Panc1 (cell line): ENCODE results near the gene LCOR. TPM values are rescaled to one million over a fixed set of nuclear protein-coding genes. Genes with fewer than 3 reads are reported as not detected.

Experiments used
- ATAC-seq: fragments of 200-7000 bp; cut with Tn5 transposase; 2 replicates; pipeline ENCODE4 v1.9.1; 2020; ENCODE audit warnings: mild to moderate bottlenecking, moderate library complexity
- BruUV-seq: library from RNA; stranded (reverse); fragments of 400-500 nt; replicated peaks from 2 replicates; lab custom pipeline; 2021; lab: Mats Ljungman, UMichigan
- CTCF ChIA-PET: fragments of 300-600 bp; sonication (Branson Sonifier 250); formaldehyde crosslinking; loops from one replicate; lab custom pipeline; 2022; ENCODE audit warnings: antibody characterized with exemption; lab: Charles Lee
- POLR2A ChIA-PET: fragments of 300-600 bp; sonication (Branson Sonifier 250); formaldehyde crosslinking; loops from one replicate; lab custom pipeline; 2022; ENCODE audit warnings: antibody characterized with exemption; lab: Charles Lee
- DNase-seq: peaks from one replicate; pipeline ENCODE4 v3.0.0-alpha.2; 2010; ENCODE audit warnings: low read depth, low spot score
- H3K27ac ChIP-seq: 2 replicates; pipeline ENCODE4 v1.5.1; 2011; ENCODE audit warnings: mild to moderate bottlenecking, low read length, inconsistent platforms
- H3K27me3 ChIP-seq: fragments of 200-500 bp; sonication (Bioruptor generic); 2 replicates; pipeline ENCODE4 v1.6.0; 2014; ENCODE audit warnings: low read length, inconsistent platforms; ENCODE audit not compliant: control insufficient read depth, insufficient read depth
- H3K36me3 ChIP-seq: fragments of 200-500 bp; sonication (Bioruptor generic); 2 replicates; pipeline ENCODE4 v1.5.1; 2014; ENCODE audit warnings: inconsistent platforms, mild to moderate bottlenecking, low read length, moderate library complexity; ENCODE audit not compliant: control insufficient read depth, insufficient read depth
- H3K4me1 ChIP-seq: 2 replicates; pipeline ENCODE4 v1.5.1; 2011; ENCODE audit warnings: inconsistent platforms, mild to moderate bottlenecking, low read length, moderate library complexity; ENCODE audit not compliant: control insufficient read depth, insufficient read depth
- H3K4me3 ChIP-seq, 2 experiments: 2 replicates each; pipeline ENCODE4 v1.5.1; 2011 to 2012; ENCODE audit warnings: low read depth in 2 of 2, low read length in 2 of 2, mild to moderate bottlenecking in 2 of 2, inconsistent platforms in 1 of 2, moderate library complexity in 1 of 2
- H3K9me3 ChIP-seq: fragments of 200-500 bp; sonication (Bioruptor generic); 2 replicates; pipeline ENCODE4 v1.5.1; 2014; ENCODE audit warnings: low read depth, mild to moderate bottlenecking, inconsistent platforms, low read length, moderate library complexity; ENCODE audit not compliant: control insufficient read depth, insufficient read depth
- CTCF ChIP-seq: fragments of 450-650 bp; IDR thresholded peaks from 2 replicates; pipeline ENCODE4 v1.5.1; 2017; ENCODE audit warnings: mild to moderate bottlenecking
- POLR2AphosphoS5 ChIP-seq: IDR thresholded peaks from 2 replicates; pipeline ENCODE4 v1.6.1; 2012; ENCODE audit warnings: mild to moderate bottlenecking, low read depth, low read length, moderate library complexity
- REST ChIP-seq, 2 experiments: IDR thresholded peaks; 2 replicates each; pipeline ENCODE4 v1.6.1; 2011 to 2012; ENCODE audit warnings: low read depth in 2 of 2, control low read depth in 1 of 2, low read length in 1 of 2, mild to moderate bottlenecking in 1 of 2, moderate library complexity in 1 of 2; ENCODE audit not compliant: insufficient read depth in 1 of 2
- SIN3A ChIP-seq: IDR thresholded peaks from 2 replicates; pipeline ENCODE4 v1.6.1; 2012; ENCODE audit warnings: low read depth, mild to moderate bottlenecking, low read length, moderate library complexity, borderline replicate concordance; ENCODE audit not compliant: insufficient read depth
- TCF7L2 ChIP-seq: IDR thresholded peaks from 2 replicates; pipeline ENCODE4 v1.6.1; 2011; ENCODE audit warnings: mild to moderate bottlenecking, low read depth, low read length, inconsistent platforms
- in situ Hi-C: cut with HindIII; loops from 2 replicates; pipeline ENCODE4 v1.10.0; 2016; ENCODE audit warnings: low sequenced_read_pairs, low pct_unique_long_range_greater_than_20kb
- intact Hi-C: fragments of 100-400 bp; cut with micrococcal nuclease; formaldehyde crosslinking; loops from one replicate; pipeline ENCODE4 v1.10.0; 2022; ENCODE audit not compliant: unreplicated experiment
- total RNA-seq: library from RNA; stranded (reverse); gene quantifications from one replicate; pipeline ENCODE4 v1.2.1, GENCODE V29; 2021; ENCODE audit not compliant: unreplicated experiment

The LCOR gene
- total RNA-seq, 1 experiment from 2014 or later = 58.0 TPM

GRCh38 chr10:96863922-96864543 lies 31.9 kb downstream of the LCOR start:
- H3K4me3 ChIP-seq = no peak overlapping the region
- no TSS peak for BruUV-seq
- intact Hi-C loops (no loop called here), in situ Hi-C loops (no loop called here)
- ChIA-PET CTCF (no interaction called here), POLR2A (no interaction called here)
- no peaks in the 10 kb centered on the region for H3K36me3 ChIP-seq
- H3K9me3 ChIP-seq = no peaks in the 10 kb centered on the region
- ATAC-seq = peak; percentile 88
- H3K4me1 ChIP-seq = peaks cover 17% of the 10 kb centered on the region
- H3K27ac ChIP-seq = no peak overlapping the region
- no peak for TF ChIP-seq SIN3A
- no peak for TF ChIP-seq REST (IDR thresholded peaks at IDR 0.05; ENCODE audit: insufficient read depth in 1 of 2, low read depth in 2 of 2, low read length in 1 of 2)
- no peak for TF ChIP-seq TCF7L2
- TF ChIP-seq CTCF = no peak
- no peak for TF ChIP-seq POLR2AphosphoS5
- no peaks in the 10 kb centered on the region for H3K27me3 ChIP-seq
- peak; percentile 67 for DNase-seq

GRCh38 chr10:96873086-96873485 lies 41.0 kb downstream of the LCOR start:
- BruUV-seq = no TSS peak
- intact Hi-C loops (no loop called here), in situ Hi-C loops (no loop called here)
- Histone ChIP-seq H3K27me3 (no peaks in the 10 kb centered on the region), H3K27ac (no peak overlapping the region), H3K9me3 (no peaks in the 10 kb centered on the region), H3K4me3 (no peak overlapping the region), H3K36me3 (no peaks in the 10 kb centered on the region), H3K4me1 (no peaks in the 10 kb centered on the region; the same call in 1 of the 2 replicates)
- ATAC-seq (no peak), DNase-seq (no peak)
- CTCF ChIA-PET = no interaction called here
- POLR2A ChIA-PET = no interaction called here
- TF ChIP-seq SIN3A (no peak), TCF7L2 (no peak), REST (IDR thresholded peaks at IDR 0.05; ENCODE audit: insufficient read depth in 1 of 2, low read depth in 2 of 2, low read length in 1 of 2) (no peak)
